ENCODE measurements around the gene DHDDS. TPM values are rescaled to one million over a fixed set of nuclear protein-coding genes. Genes with fewer than 3 reads are reported as not detected.
A peak's percentile ranks its signal among the peaks of the same experiment; 100 is the strongest.

Gene DHDDS
- total and polyA plus RNA-seq, 2 of the 13 experiments (the other 11 are each of a cell fraction or from before 2014, with no cell fraction given), result 18.9 to 28.3 TPM

DNA sequence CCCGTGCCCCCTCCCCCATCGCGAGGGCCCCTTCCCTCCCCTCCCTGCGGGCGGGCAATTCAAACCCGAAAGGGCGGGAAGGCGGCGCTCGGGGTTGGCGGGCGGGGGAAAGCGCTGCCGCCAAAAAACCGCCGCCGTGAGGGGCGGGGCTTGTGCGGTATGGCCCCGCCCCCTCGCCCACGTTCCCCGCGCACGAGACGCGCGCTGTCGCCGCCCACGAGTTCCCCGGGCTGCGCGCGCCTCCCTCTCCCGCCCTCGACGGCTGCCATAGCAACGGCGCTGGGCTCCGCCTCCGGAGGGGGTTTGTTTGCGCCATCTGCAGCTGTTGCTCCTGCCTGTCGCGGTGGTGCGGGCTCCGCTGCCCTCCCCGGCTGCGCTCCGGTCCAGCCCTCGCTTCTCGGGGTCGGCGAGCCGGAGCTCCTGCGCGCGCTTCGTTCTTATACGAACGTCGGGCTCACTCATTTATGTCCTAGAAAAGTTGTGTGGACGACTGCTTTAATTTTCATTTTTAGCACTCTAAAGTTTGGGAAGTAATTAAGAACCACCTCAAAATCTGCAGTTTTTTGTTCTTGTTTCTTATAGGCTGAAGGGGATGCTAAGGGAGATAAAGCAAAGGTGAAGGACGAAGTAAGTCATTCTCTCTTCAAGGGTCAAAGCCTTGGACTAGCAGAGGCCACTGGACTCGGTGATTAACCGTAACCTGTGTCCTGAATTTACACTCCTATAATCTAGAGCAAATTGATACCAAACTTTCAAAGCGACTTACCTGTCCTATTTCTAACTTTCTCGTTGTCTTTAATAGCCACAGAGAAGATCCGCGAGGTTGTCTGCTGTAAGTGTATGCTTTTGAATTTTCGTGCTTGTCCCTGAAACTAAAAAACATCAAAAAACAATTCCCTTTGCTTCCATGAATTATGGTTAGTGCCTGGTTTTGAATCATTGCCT, 41.1 kb downstream of the DHDDS start (continued):
- TF ChIP-seq PHF21A (CRISPR knock-in tag; IDR thresholded peaks at IDR 0.05) (peak; percentile 19; the same call in 1 of the 2 replicates), ZNF180 (CRISPR knock-in tag; IDR thresholded peaks at IDR 0.05; ENCODE audit: borderline replicate concordance, low read depth) (no peak), STAT5B (CRISPR knock-in tag; IDR thresholded peaks at IDR 0.05) (no peak), BRF2 (CRISPR knock-in tag; IDR thresholded peaks at IDR 0.05) (peak; percentile 81; the same call in 1 of the 2 replicates), ZNF883 (CRISPR knock-in tag; IDR thresholded peaks at IDR 0.05; ENCODE audit: not compliant biosample characterization) (peak; percentile 42), RFXAP (CRISPR knock-in tag; IDR thresholded peaks at IDR 0.05; ENCODE audit: borderline replicate concordance) (no peak), KDM5A (IDR thresholded peaks at IDR 0.05; ENCODE audit: borderline replicate concordance, low read length) (peak; percentile 62; the same call in 1 of the 2 replicates), HMG20B (CRISPR knock-in tag; conservative IDR thresholded peaks at IDR 0.05) (no peak), FOXK1 (CRISPR knock-in tag; IDR thresholded peaks at IDR 0.05; ENCODE audit: borderline replicate concordance, low read depth) (0 out of 2 replicates have a peak, but pooled peaks have one; percentile 45), MIXL1 (CRISPR knock-in tag; IDR thresholded peaks at IDR 0.05) (no peak), FOXA1 (IDR thresholded peaks at IDR 0.05) (no peak), FOXA1 (CRISPR knock-in tag; IDR thresholded peaks at IDR 0.05) (peak; percentile 54), ELF1 (CRISPR knock-in tag; IDR thresholded peaks at IDR 0.05) (no peak), ZGPAT (CRISPR knock-in tag; IDR thresholded peaks at IDR 0.05) (peak; percentile 68; the same call in 1 of the 2 replicates), ZNF224 (CRISPR knock-in tag; IDR thresholded peaks at IDR 0.05) (no peak), SIX1 (CRISPR knock-in tag; IDR thresholded peaks at IDR 0.05; ENCODE audit: borderline replicate concordance) (no peak), YEATS4 (CRISPR knock-in tag; IDR thresholded peaks at IDR 0.05; ENCODE audit: borderline replicate concordance) (0 out of 2 replicates have a peak, but pooled peaks have one; percentile 10), ZSCAN21 (CRISPR knock-in tag; IDR thresholded peaks at IDR 0.05; ENCODE audit: borderline replicate concordance) (0 out of 2 replicates have a peak, but pooled peaks have one; percentile 31), SATB2 (CRISPR knock-in tag; IDR thresholded peaks at IDR 0.05) (no peak), REXO4 (CRISPR knock-in tag; IDR thresholded peaks at IDR 0.05; ENCODE audit: borderline replicate concordance) (no peak), ZNF597 (CRISPR knock-in tag; IDR thresholded peaks at IDR 0.05) (no peak), KDM3A (CRISPR knock-in tag; IDR thresholded peaks at IDR 0.05; ENCODE audit: low read depth) (peak; percentile 35; the same call in 1 of the 2 replicates)
- TF ChIP-seq, protein P1, sequence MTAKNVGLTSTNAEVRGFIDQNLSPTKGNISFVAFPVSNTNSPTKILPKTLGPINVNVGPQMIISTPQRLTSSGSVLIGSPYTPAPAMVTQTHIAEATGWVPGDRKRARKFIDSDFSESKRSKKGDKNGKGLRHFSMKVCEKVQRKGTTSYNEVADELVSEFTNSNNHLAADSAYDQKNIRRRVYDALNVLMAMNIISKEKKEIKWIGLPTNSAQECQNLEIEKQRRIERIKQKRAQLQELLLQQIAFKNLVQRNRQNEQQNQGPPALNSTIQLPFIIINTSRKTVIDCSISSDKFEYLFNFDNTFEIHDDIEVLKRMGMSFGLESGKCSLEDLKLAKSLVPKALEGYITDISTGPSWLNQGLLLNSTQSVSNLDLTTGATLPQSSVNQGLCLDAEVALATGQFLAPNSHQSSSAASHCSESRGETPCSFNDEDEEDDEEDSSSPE (CRISPR knock-in tag; IDR thresholded peaks at IDR 0.05), result peak; percentile 98
- TF ChIP-seq, protein P2, sequence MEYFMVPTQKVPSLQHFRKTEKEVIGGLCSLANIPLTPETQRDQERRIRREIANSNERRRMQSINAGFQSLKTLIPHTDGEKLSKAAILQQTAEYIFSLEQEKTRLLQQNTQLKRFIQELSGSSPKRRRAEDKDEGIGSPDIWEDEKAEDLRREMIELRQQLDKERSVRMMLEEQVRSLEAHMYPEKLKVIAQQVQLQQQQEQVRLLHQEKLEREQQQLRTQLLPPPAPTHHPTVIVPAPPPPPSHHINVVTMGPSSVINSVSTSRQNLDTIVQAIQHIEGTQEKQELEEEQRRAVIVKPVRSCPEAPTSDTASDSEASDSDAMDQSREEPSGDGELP (IDR thresholded peaks at IDR 0.05; ENCODE audit: borderline replicate concordance, low read depth), result peak; percentile 96
